Transverse colon (tissue), 4 donors: Measurements from ENCODE around the gene ZNF407. TPM values are rescaled to one million over a fixed set of nuclear protein-coding genes. Genes with fewer than 3 reads are reported as not detected.

ENCODE experiments used
- DNase-seq: peaks from one replicate; pipeline ENCODE4 v3.0.0-alpha.2; 2019
- H3K27ac ChIP-seq, 4 donors: fragments of 200-600 bp; sonication (generic); 2 replicates each; pipeline ENCODE4 v1.5.1; 2016 to 2018; ENCODE audit warnings: inconsistent platforms in 4 of 4
- H3K27me3 ChIP-seq: fragments of 200-600 bp; sonication (generic); 2 replicates; pipeline ENCODE4 v1.5.1; 2017; ENCODE audit warnings: inconsistent platforms
- H3K36me3 ChIP-seq, 4 donors: fragments of 200-600 bp; sonication (generic); 2 replicates each; pipeline ENCODE4 v1.5.1; 2017 to 2019; ENCODE audit warnings: inconsistent platforms in 4 of 4
- H3K4me1 ChIP-seq, 4 donors: fragments of 200-600 bp; sonication (generic); 2 replicates each; pipeline ENCODE4 v1.5.1; 2017 to 2020; ENCODE audit warnings: inconsistent platforms in 4 of 4
- H3K4me3 ChIP-seq, 4 donors: fragments of 200-600 bp; sonication (generic); 1 replicate in 1 of 4; 2 replicates in 3 of 4; pipeline versions ENCODE4 v1.5.1 to v1.6.1; 2017 to 2019; ENCODE audit warnings: inconsistent platforms in 4 of 4
- H3K9me3 ChIP-seq, 2 donors: fragments of 200-600 bp; sonication (generic); 2 replicates each; pipeline ENCODE4 v1.5.1; 2017 to 2019; ENCODE audit warnings: inconsistent platforms in 2 of 2
- EP300 ChIP-seq: sonication (generic); formaldehyde crosslinking; IDR thresholded peaks from one replicate; pipeline ENCODE4 v1.6.1; 2017; ENCODE audit warnings: antibody characterized with exemption, low read depth
- POLR2A ChIP-seq: fragments of 450-650 bp; IDR thresholded peaks from one replicate; pipeline ENCODE4 v1.6.1; 2016; ENCODE audit warnings: antibody characterized with exemption, mild to moderate bottlenecking, moderate library complexity
- POLR2AphosphoS5 ChIP-seq, 3 donors: sonication (generic); formaldehyde crosslinking; IDR thresholded peaks; one replicate each; pipeline ENCODE4 v1.6.1; 2016; ENCODE audit warnings: antibody characterized with exemption in 3 of 3
- WGBS, 2 donors: methylation state at CpG; one replicate each; pipeline ENCODE4 v1.1.5; 2018; ENCODE audit warnings: low coverage in 1 of 2; 5-methylcytosine and 5-hydroxymethylcytosine counted together
- in situ Hi-C, 4 donors: fragments of 200-750 bp; cut with MboI; loops; one replicate each; pipeline versions ENCODE4 v1.15.0 to v1.15.1; 2017; ENCODE audit warnings: low sequenced_read_pairs in 3 of 4, low pct_ligation_motif_present in 1 of 4, low pct_unique_long_range_greater_than_20kb in 1 of 4
- intact Hi-C: fragments of 100-400 bp; cut with DNase I; formaldehyde crosslinking; loops from one replicate; pipeline ENCODE4 v1.15.1; 2023; ENCODE audit warnings: low total_unique reads
- total RNA-seq, 4 donors: library from RNA; depleted of rRNA; stranded (reverse); fragments of >200 nt; gene quantifications; one replicate each; pipeline ENCODE4 v1.1.0, GENCODE V29; 2016
- TF ChIP-seq, protein P1 (sequence below), 5 experiments: fragments of 200-600 bp in 3 of 5; fragments of 450-650 bp in 2 of 5; sonication (generic) in 3 of 5; IDR thresholded peaks; 1 replicate in 2 of 5; 2 replicates in 3 of 5; pipeline ENCODE4 v1.5.1; 2016 to 2017; ENCODE audit warnings: antibody characterized with exemption in 5 of 5, inconsistent platforms in 3 of 5, mild to moderate bottlenecking in 2 of 5, moderate library complexity in 1 of 5

The ZNF407 gene
- total RNA-seq, 4 donors from 2014 or later: 13.5 to 24.1 (median 20.1) TPM

DNA sequence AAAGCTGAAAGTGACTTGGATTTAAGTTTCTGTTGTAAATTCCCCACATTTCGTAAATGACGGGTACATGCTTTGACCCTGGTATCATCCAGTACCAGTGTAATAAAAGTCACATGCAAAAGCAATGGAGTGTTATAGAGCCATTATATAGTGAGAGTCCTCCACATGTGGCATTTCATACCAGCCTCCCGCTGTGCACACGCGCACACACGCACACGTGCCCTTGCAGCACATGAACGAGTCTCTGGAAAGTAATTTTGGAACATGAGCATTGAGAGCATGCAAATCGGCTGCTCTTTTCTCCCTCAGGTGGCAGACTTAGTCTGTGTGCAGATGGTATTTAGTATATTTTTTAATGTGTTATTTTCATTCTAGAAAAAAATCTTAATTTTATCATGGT is 198.1 kb downstream of the ZNF407 start:
- Histone ChIP-seq H3K9me3 (no peaks in the 10 kb centered on the region), H3K4me1 (peaks cover 0 to 11% (median 0%) of the 10 kb centered on the region in 4 donors), H3K4me3 (no peak overlapping the region), H3K27me3 (no peaks in the 10 kb centered on the region), H3K36me3 (no peaks in the 10 kb centered on the region), H3K27ac (no peak overlapping the region)
- DNase-seq: no peak
- intact Hi-C loops (no loop called here), in situ Hi-C loops (no loop called here)
- WGBS, 2 donors: 93 to 96% methylated on average over 4 to 9 of the region's 9 CpGs
- TF ChIP-seq EP300 (no peak), POLR2A (no peak), POLR2AphosphoS5 (IDR thresholded peaks at IDR 0.05) (no peak)
- TF ChIP-seq, protein P1, sequence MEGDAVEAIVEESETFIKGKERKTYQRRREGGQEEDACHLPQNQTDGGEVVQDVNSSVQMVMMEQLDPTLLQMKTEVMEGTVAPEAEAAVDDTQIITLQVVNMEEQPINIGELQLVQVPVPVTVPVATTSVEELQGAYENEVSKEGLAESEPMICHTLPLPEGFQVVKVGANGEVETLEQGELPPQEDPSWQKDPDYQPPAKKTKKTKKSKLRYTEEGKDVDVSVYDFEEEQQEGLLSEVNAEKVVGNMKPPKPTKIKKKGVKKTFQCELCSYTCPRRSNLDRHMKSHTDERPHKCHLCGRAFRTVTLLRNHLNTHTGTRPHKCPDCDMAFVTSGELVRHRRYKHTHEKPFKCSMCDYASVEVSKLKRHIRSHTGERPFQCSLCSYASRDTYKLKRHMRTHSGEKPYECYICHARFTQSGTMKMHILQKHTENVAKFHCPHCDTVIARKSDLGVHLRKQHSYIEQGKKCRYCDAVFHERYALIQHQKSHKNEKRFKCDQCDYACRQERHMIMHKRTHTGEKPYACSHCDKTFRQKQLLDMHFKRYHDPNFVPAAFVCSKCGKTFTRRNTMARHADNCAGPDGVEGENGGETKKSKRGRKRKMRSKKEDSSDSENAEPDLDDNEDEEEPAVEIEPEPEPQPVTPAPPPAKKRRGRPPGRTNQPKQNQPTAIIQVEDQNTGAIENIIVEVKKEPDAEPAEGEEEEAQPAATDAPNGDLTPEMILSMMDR (IDR thresholded peaks at IDR 0.05): no peak

DNA sequence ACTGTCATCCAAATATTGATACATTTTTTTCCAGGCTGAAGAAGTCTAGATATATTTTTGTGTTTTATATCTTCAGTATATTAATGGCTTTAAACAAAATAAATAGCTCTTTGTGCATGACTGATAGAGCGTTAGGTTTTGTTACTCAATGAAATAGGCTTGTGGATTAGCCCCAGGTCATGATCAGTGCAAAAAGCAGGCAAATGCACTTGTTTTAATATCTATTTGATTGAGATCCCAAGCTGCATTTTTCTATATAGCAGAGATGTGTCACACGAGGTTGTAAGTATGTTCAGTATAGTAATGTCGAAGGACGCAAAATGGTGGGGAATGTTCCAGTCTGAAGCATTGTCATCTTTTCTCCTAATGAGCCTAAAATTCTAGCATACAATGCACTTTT is 198.5 kb downstream of the ZNF407 start:
- TF ChIP-seq POLR2AphosphoS5 (IDR thresholded peaks at IDR 0.05): no peak
- TF ChIP-seq, protein P1 (IDR thresholded peaks at IDR 0.05): no peak
- no peak for TF ChIP-seq EP300
- TF ChIP-seq POLR2A: no peak
- Histone ChIP-seq H3K4me3 (no peak overlapping the region), H3K4me1 (peaks cover 0 to 11% (median 0%) of the 10 kb centered on the region in 4 donors), H3K27ac (no peak overlapping the region), H3K36me3 (no peaks in the 10 kb centered on the region), H3K27me3 (no peaks in the 10 kb centered on the region), H3K9me3 (no peaks in the 10 kb centered on the region)
- intact Hi-C loops: no loop called here
- WGBS, 2 donors: 85 to 90% methylated on average over 4 of the region's 4 CpGs
- in situ Hi-C loops: no loop called here
- no peak for DNase-seq

GRCh38 chr18:74796841-74797576 is 199.3 kb downstream of the ZNF407 start:
- no peak for TF ChIP-seq POLR2A
- peak in 1 of 3 donors; percentile 27 for TF ChIP-seq POLR2AphosphoS5 (IDR thresholded peaks at IDR 0.05)
- in situ Hi-C loops (no loop called here), intact Hi-C loops (no loop called here)
- Histone ChIP-seq H3K27ac (peak overlapping the region in 3 of 4 donors; percentile 19 to 50 (median 42)), H3K36me3 (no peaks in the 10 kb centered on the region), H3K4me3 (no peak overlapping the region), H3K27me3 (no peaks in the 10 kb centered on the region), H3K9me3 (no peaks in the 10 kb centered on the region), H3K4me1 (peaks cover 0 to 7% (median 0%) of the 10 kb centered on the region in 4 donors)
- DNase-seq: no peak
- 30 to 39% methylated on average over 6 to 7 of the region's 7 CpGs for WGBS, 2 donors

DNA sequence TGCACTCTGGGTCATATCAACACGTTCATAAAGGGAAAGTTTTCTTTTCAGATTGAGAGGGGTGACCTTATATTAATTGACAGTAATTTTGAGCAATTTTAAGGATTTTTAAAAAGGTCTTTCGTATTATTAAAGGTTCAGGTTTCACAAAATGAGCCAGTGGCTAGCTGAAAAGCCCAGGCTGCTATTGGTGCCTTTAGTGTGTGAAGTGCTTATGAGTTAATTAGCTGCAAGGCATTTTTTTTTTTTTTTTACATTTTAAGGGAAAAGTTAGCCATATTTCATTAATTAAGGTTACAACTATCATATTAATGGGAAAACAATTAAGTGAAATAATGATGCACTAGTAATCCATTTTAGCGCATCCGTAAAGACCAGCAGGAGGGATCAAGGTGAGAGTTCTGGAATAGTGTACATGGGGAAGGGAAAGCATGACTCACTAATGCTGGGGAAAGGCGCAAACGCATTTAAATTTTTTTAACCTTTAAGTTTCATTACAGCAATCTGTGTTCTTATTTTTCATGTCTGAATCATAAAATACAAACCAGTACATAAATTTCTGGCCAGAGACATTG is 200.0 kb downstream of the ZNF407 start:
- Histone ChIP-seq H3K4me1 (peaks cover 0 to 7% (median 0%) of the 10 kb centered on the region in 4 donors), H3K27ac (peak overlapping the region in 3 of 4 donors; percentile 19 to 50 (median 42)), H3K9me3 (no peaks in the 10 kb centered on the region), H3K4me3 (no peak overlapping the region), H3K36me3 (no peaks in the 10 kb centered on the region), H3K27me3 (no peaks in the 10 kb centered on the region)
- WGBS, 2 donors: 65 to 76% methylated on average over 6 of the region's 6 CpGs
- intact Hi-C loops (no loop called here), in situ Hi-C loops (no loop called here)
- TF ChIP-seq EP300: no peak
- TF ChIP-seq POLR2AphosphoS5 (IDR thresholded peaks at IDR 0.05): no peak
- TF ChIP-seq, protein P1 (IDR thresholded peaks at IDR 0.05): no peak
- TF ChIP-seq POLR2A: no peak
- DNase-seq: no peak
